Measurements from ENCODE around the gene GFOD1. TPM values are rescaled to one million over a fixed set of nuclear protein-coding genes. Genes with fewer than 3 reads are reported as not detected.

The GFOD1 gene
- total and polyA plus RNA-seq, 2 of the 4 experiments (the other 2 are of a cell fraction), result 1.8 to 3.4 TPM

DNA sequence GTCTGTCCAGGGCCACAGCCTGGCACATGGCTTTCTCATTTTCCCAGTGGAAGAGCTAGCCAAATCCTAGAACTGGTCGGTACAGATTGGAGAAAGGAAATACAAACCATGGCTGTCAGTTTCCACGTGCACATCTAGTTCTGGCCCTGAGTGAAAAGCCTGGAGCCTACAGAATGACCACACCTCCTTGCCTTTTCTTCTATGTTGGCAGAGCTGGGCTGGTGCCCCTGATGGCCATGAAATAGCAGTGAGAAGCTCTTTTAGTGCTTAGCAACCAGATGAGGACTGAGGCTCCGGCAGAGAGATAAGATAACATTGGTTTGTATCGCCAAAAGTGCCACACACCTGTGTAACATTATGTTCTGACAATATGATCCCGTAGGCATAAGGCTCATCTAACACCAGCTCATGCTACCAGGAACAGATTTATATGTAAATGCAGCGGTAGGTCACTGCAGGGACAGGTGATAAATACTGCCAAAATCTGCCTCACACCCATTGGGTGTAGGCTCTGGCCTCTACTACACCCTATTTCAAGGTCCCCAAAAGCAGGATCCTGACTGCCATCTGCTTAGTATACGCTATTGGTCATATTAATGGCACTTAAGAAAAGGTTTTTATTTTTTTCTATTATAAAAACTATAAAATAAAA, 119.2 kb downstream of the GFOD1 start:
- peak overlapping the region; percentile 7; the same call in 1 of the 2 replicates for H3K4ac ChIP-seq (ENCODE audit: low read depth, low read length)
- peaks cover 7% of the 10 kb centered on the region for H3K9me1 ChIP-seq (ENCODE audit: insufficient read depth, low read length)
- peak overlapping the region; percentile 76 for H2AK9ac ChIP-seq (replicated peaks; ENCODE audit: low read depth, low read length, poor library complexity)
- no TSS peak for BruUV-seq (replicated peaks)
- H3K79me1 ChIP-seq (ENCODE audit: low read depth in 1 of 2, low read length in 2 of 2), result peaks cover 0 to under 1% of the 10 kb centered on the region in 2 experiments; a peak in 1 of 4 replicates
- H3K27ac ChIP-seq (ENCODE audit: insufficient read depth, low read length), result no peak overlapping the region
- H3K9me3 ChIP-seq (ENCODE audit: control insufficient read depth, insufficient read depth, low read length), result no peaks in the 10 kb centered on the region
- H4K91ac ChIP-seq (ENCODE audit: insufficient read depth, low read depth, low read length), result no peak overlapping the region
- no peak overlapping the region for H3K56ac ChIP-seq (ENCODE audit: extremely low read depth, insufficient read depth, low read length)
- intact Hi-C loops (cut with micrococcal nuclease) (loop anchor here (1.0 kb wide), 1 partner anchor 33 kb away; no protein-coding TSS in a partner anchor), dilution Hi-C loops (cut with HindIII; ENCODE audit: low sequenced_read_pairs, unreplicated experiment) (no loop called here), in situ Hi-C loops (cut with MboI; ENCODE audit: low sequenced_read_pairs) (no loop called here)
- H2AK5ac ChIP-seq (ENCODE audit: low read depth, low read length), result peak overlapping the region; percentile 16; the same call in 1 of the 2 replicates
- no peak overlapping the region for H4K8ac ChIP-seq (ENCODE audit: low read depth in 2 of 2, low read length in 2 of 2)
- DNase-seq (no peak), ATAC-seq (ENCODE audit: low read depth) (no peak)
- no peak overlapping the region for H3K14ac ChIP-seq (replicated peaks; ENCODE audit: low read depth, low read length)
- H2BK15ac ChIP-seq (ENCODE audit: low read depth, low read length), result no peak overlapping the region
- H3K4me2 ChIP-seq (ENCODE audit: low read depth, low read length), result no peak overlapping the region
- H2BK5ac ChIP-seq (ENCODE audit: low read depth, low read length, poor library complexity, severe bottlenecking), result no peak overlapping the region
- WGBS, 2 experiments (ENCODE audit: extremely low coverage in 2 of 2, insufficient read length in 1 of 2), result no CpG with 5 or more reads among the region's 7 CpGs
- peak overlapping the region; percentile 34 for H2BK120ac ChIP-seq (ENCODE audit: low read depth, low read length)
- H3K18ac ChIP-seq (ENCODE audit: low read depth, low read length), result no peak overlapping the region
- no peaks in the 10 kb centered on the region for H4K20me1 ChIP-seq (ENCODE audit: insufficient read depth, low read length)
- POLR2A ChIA-PET (ENCODE audit: unreplicated experiment), result no interaction called here
- peak overlapping the region; percentile 47 for H2AFZ ChIP-seq (replicated peaks; ENCODE audit: low read length, poor library complexity)
- H3K36me3 ChIP-seq (ENCODE audit: control insufficient read depth, insufficient read depth, low read length), result peaks cover 1% of the 10 kb centered on the region; the same call in 1 of the 2 replicates
- no peak overlapping the region for H4K5ac ChIP-seq (ENCODE audit: low read depth, low read length)
- H2BK20ac ChIP-seq (ENCODE audit: low read depth, low read length), result no peak overlapping the region
- H3K9ac ChIP-seq (ENCODE audit: low read depth, low read length), result no peak overlapping the region
- H3K4me1 ChIP-seq (ENCODE audit: control insufficient read depth, insufficient read depth, low read length), result peaks cover 2% of the 10 kb centered on the region; the same call in 1 of the 2 replicates
- no peak overlapping the region for H3K4me3 ChIP-seq (ENCODE audit: insufficient read depth, low read depth, low read length)
- H3K23ac ChIP-seq (ENCODE audit: low read depth, low read length), result peak overlapping the region; percentile 59; the same call in 1 of the 2 replicates
- CTCF ChIA-PET, result no interaction called here
- H3K27me3 ChIP-seq (ENCODE audit: control insufficient read depth, insufficient read depth, low read length), result no peaks in the 10 kb centered on the region
- TF ChIP-seq POLR2A (IDR thresholded peaks at IDR 0.05; ENCODE audit: low read depth, low read length) (no peak), MAFK (IDR thresholded peaks at IDR 0.05; ENCODE audit: low read depth, low read length) (no peak), RAD21 (IDR thresholded peaks at IDR 0.05; ENCODE audit: low read length) (no peak), SMC3 (IDR thresholded peaks at IDR 0.05; ENCODE audit: low read depth, low read length) (no peak), NFE2L2 (IDR thresholded peaks at IDR 0.05; ENCODE audit: low read depth, low read length) (no peak)
- TF ChIP-seq, protein P1, sequence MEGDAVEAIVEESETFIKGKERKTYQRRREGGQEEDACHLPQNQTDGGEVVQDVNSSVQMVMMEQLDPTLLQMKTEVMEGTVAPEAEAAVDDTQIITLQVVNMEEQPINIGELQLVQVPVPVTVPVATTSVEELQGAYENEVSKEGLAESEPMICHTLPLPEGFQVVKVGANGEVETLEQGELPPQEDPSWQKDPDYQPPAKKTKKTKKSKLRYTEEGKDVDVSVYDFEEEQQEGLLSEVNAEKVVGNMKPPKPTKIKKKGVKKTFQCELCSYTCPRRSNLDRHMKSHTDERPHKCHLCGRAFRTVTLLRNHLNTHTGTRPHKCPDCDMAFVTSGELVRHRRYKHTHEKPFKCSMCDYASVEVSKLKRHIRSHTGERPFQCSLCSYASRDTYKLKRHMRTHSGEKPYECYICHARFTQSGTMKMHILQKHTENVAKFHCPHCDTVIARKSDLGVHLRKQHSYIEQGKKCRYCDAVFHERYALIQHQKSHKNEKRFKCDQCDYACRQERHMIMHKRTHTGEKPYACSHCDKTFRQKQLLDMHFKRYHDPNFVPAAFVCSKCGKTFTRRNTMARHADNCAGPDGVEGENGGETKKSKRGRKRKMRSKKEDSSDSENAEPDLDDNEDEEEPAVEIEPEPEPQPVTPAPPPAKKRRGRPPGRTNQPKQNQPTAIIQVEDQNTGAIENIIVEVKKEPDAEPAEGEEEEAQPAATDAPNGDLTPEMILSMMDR (conservative IDR thresholded peaks at IDR 0.05; ENCODE audit: low read depth, low read length), result no peak
